Small intestine (tissue), 7 donors: ENCODE data around the gene NR2F2. TPM values are rescaled to one million over a fixed set of nuclear protein-coding genes. Genes with fewer than 3 reads are reported as not detected.

Source experiments
- DNase-seq, 2 donors: peaks; one replicate each; pipeline versions ENCODE4 v3.0.0 to v3.0.0-alpha.2; 2013
- FAIRE-seq: peaks from 2 replicates; lab custom pipeline; 2012; peaks lifted over from hg19 to GRCh38; lab: Jason Lieb, UNC
- H3K27ac ChIP-seq, 3 donors: one replicate each; pipeline ENCODE4 v1.5.1; 2013; ENCODE audit warnings: low read length in 2 of 3, mild to moderate bottlenecking in 2 of 3, control low read depth in 1 of 3, inconsistent platforms in 1 of 3, low read depth in 1 of 3, moderate library complexity in 1 of 3
- H3K27me3 ChIP-seq, 3 donors: one replicate each; pipeline ENCODE4 v1.6.1; 2013; ENCODE audit warnings: low read length in 3 of 3, inconsistent platforms in 1 of 3; ENCODE audit not compliant: control insufficient read depth in 3 of 3, insufficient read depth in 3 of 3
- H3K36me3 ChIP-seq, 3 donors: one replicate each; pipeline ENCODE4 v1.6.1; 2013; ENCODE audit warnings: low read length in 3 of 3, inconsistent platforms in 1 of 3, low read depth in 1 of 3, mild to moderate bottlenecking in 1 of 3, moderate library complexity in 1 of 3; ENCODE audit not compliant: control insufficient read depth in 3 of 3, insufficient read depth in 2 of 3
- H3K4me1 ChIP-seq, 3 donors: one replicate each; pipeline ENCODE4 v1.6.1; 2013; ENCODE audit warnings: low read length in 2 of 3, inconsistent platforms in 1 of 3, low read depth in 1 of 3, mild to moderate bottlenecking in 1 of 3, moderate library complexity in 1 of 3; ENCODE audit not compliant: control insufficient read depth in 3 of 3, insufficient read depth in 2 of 3
- H3K4me3 ChIP-seq, 3 donors: one replicate each; pipeline ENCODE4 v1.5.1; 2013; ENCODE audit warnings: low read length in 3 of 3, control low read depth in 1 of 3, inconsistent platforms in 1 of 3, low read depth in 1 of 3, mild to moderate bottlenecking in 1 of 3, moderate library complexity in 1 of 3
- H3K9me3 ChIP-seq, 2 donors: one replicate each; pipeline ENCODE4 v1.6.1; 2013; ENCODE audit warnings: low read depth in 1 of 2, low read length in 1 of 2; ENCODE audit not compliant: control insufficient read depth in 2 of 2, insufficient read depth in 1 of 2
- WGBS, 3 donors: extraction: QIAGEN DNeasy Blood & Tissue Kit; methylation state at CpG; one replicate each; pipeline ENCODE4 v1.1.7; 2013; 5-methylcytosine and 5-hydroxymethylcytosine counted together
- polyA plus RNA-seq, 4 donors: library from polyadenylated mRNA; stranded (reverse) in 3 of 4; unstranded in 1 of 4; fragments of 200-250 nt in 3 of 4; fragments of 120-200 nt in 1 of 4; gene quantifications; one replicate each; pipeline versions ENCODE4 v1.2.1 to v1.2.3, GENCODE V29; 2013
- donor health status: healthy with polysubstance abuse.
- donor health status: control.
- donor health status: control.
- donor health status: Bipolar disorder and iron deficiency.
- donor health status: healthy.

Gene NR2F2
- polyA plus RNA-seq, 4 donors = 3.6 to 34.1 (median 15.6) TPM

DNA sequence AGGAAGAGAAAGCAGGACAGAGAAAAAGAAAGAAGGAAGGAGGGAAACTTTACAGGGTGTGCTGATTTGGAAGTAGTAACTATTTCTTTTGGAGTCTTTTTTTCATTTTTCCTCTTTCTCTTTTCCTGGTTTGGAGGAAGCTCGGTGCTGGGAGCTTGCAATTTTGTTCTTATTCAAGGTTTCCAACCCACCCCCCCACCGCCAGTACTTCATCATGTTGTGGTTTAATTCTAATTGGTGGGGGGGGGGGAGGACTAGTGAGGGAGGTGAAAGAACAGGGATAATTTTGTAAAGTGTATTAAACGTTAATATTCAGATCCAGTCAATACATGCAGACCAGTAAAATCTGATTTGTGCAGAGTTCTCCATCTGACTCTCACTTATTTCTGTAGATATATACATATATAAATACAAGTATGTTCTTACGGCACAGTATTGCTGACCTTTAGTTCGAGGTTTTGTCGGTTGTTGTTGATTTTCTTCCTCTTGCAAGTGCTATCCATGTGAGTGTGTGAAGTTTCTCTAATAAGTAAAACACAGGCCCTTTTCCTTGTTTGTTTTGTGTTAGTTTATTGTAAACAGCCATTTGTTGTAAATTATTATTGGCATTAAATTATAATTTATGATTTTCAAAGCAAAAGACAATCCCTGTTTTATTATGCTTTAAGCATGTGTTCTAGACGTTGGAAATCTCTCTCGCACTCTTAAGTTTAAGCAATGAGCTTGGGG, 9.3 kb downstream of the NR2F2 start:
- peaks cover 4 to 43% (median 6%) of the 10 kb centered on the region in 3 donors for H3K4me1 ChIP-seq
- no peaks in the 10 kb centered on the region for H3K9me3 ChIP-seq
- peak overlapping the region in 2 of 3 donors; percentile 78 to 86 for H3K27ac ChIP-seq
- peaks cover 0 to 26% (median 0%) of the 10 kb centered on the region in 3 donors for H3K36me3 ChIP-seq
- FAIRE-seq = no peak
- 1 to 7% (median 5%) methylated on average over 8 of the region's 8 CpGs for WGBS, 3 donors
- DNase-seq = no peak
- peak overlapping the region; percentile 19 to 81 (median 71) for H3K4me3 ChIP-seq
- peaks cover 0 to 2% (median 2%) of the 10 kb centered on the region in 3 donors for H3K27me3 ChIP-seq

DNA sequence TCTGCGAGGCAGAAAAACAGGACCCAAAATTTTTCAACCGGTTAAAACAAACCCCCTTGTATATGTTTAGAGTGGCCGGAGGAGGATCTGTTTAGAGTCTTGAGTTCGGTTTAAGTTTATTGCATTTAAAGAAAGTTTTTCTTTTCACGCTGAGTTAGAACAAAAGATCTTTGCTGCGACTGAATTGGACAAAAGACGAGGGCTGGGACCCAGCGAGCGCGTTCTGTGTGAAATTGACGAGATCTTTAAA, 9.8 kb downstream of the NR2F2 start:
- Histone ChIP-seq H3K27me3 (peaks cover 0 to 7% (median 4%) of the 10 kb centered on the region in 3 donors), H3K27ac (peak overlapping the region in 2 of 3 donors; percentile 78 to 86), H3K4me1 (peaks cover 5 to 41% (median 6%) of the 10 kb centered on the region in 3 donors), H3K9me3 (no peaks in the 10 kb centered on the region), H3K4me3 (peak overlapping the region; percentile 62 to 81 (median 71)), H3K36me3 (peaks cover 0 to 26% (median 0%) of the 10 kb centered on the region in 3 donors)
- FAIRE-seq = no peak
- DNase-seq = no peak
- 1 to 3% (median 3%) methylated on average over 11 of the region's 11 CpGs for WGBS, 3 donors

DNA sequence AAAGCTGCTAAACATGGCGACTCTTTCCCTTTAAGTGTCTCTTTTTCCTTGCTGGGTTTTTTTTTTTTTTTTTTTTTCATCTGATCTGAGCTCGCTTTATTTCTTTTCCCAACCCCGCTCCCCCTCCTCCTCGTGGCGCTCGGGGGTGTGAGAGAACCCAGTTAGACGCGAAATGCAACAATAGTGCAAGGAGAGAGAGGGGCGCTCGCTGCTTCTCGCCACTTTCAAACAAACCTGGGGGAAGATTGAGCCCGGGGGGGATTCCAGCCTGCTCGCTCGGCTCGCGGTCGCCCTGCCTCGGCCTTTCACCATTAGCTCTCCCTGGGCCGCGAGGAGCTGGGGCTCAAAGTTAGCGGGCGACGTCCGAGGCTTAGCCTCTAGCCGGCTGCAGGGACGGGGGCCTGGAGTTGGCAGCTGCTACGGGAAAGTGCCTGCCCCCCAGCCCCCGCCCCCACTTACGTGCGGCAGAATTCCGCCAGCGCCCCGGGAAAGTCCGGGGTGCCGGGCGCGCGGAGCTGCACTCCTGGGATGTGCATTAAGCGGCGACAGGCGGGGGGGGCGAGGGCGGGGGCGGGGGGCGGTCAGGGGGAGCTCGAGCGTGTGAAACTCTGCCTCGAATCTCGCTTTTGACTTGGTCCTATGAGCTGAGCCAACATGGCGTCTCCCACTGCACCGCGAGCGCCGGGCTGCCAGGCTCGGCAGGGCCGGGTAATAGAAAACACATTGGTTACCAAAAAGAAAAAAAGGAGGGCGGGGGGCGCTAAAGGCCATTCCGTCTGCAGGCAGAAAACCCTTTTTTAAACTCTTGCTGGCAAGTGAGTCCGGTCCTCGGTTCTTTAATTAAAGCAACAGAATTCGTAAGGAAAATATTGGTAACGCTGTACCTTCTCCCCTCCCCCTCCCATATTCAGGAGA, 10.4 kb downstream of the NR2F2 start:
- H3K4me3 ChIP-seq = peak overlapping the region; percentile 62 to 81 (median 71)
- FAIRE-seq (no peak), DNase-seq (peak in 1 of 2 donors; percentile 74)
- WGBS, 3 donors = 1 to 5% (median 2%) methylated on average over 56 to 63 of the region's 63 CpGs
- H3K9me3 ChIP-seq = no peaks in the 10 kb centered on the region
- peaks cover 0 to 8% (median 5%) of the 10 kb centered on the region in 3 donors for H3K27me3 ChIP-seq
- H3K36me3 ChIP-seq = peaks cover 0 to 23% (median 0%) of the 10 kb centered on the region in 3 donors
- peak overlapping the region; percentile 28 to 86 (median 78) for H3K27ac ChIP-seq
- peaks cover 6 to 38% (median 7%) of the 10 kb centered on the region in 3 donors for H3K4me1 ChIP-seq

GRCh38 chr15:96341513-96342405, 11.3 kb downstream of the NR2F2 start:
- H3K9me3 ChIP-seq = no peaks in the 10 kb centered on the region
- H3K4me1 ChIP-seq = peaks cover 6 to 40% (median 8%) of the 10 kb centered on the region in 3 donors
- WGBS, 3 donors = 36 to 60% (median 57%) methylated on average over 40 to 41 of the region's 41 CpGs
- peaks cover 0 to 12% (median 8%) of the 10 kb centered on the region in 3 donors for H3K27me3 ChIP-seq
- peak overlapping the region in 2 of 3 donors; percentile 49 to 68 for H3K27ac ChIP-seq
- peak in 1 of 2 donors; percentile 8 for DNase-seq
- FAIRE-seq = no peak
- H3K4me3 ChIP-seq = peak overlapping the region; percentile 62 to 81 (median 71)
- peaks cover 0 to 21% (median 0%) of the 10 kb centered on the region in 3 donors for H3K36me3 ChIP-seq

DNA sequence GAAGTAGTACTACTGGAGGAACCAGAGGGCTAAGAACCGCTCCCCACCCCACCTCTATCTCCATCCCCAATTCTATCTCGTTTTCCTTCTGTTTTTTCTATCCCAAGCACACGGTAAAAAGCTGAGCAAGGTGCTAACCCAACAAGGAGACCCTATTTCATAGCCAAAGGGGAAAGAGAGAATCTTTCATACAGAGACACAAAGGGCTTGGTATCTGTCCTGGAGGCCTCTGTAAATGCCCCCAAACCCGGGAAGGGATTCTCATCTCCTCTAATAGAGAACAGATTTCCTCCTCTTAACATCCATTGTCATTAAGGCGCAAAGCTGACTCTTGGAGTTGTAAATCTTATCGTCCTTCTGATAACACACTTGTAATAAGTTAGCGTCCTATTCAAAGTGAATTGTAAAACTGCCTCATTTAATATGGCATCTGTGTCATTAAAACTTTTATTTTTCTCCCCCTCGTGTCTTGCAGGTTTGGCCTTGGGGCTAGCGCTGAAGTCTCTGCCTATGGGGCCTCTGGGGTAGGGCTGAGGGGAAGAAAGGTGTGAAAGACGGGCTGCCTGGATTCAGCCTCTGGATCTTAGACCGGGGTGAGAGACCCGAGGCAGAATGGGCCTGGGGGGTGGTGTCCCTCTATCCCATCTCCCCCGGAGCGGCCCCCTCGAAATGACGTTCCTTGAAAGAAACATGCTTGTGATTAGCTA, 12.1 kb downstream of the NR2F2 start:
- FAIRE-seq (no peak), DNase-seq (peak; percentile 58 to 59)
- H3K9me3 ChIP-seq = no peaks in the 10 kb centered on the region
- 5 to 26% (median 17%) methylated on average over 16 of the region's 16 CpGs for WGBS, 3 donors
- H3K4me3 ChIP-seq = peak overlapping the region in 2 of 3 donors; percentile 2 to 9
- peaks cover 0 to 16% (median 8%) of the 10 kb centered on the region in 3 donors for H3K27me3 ChIP-seq
- peaks cover 0 to 17% (median 0%) of the 10 kb centered on the region in 3 donors for H3K36me3 ChIP-seq
- H3K27ac ChIP-seq = peak overlapping the region in 1 of 3 donors; percentile 68
- H3K4me1 ChIP-seq = peaks cover 6 to 40% (median 8%) of the 10 kb centered on the region in 3 donors

DNA sequence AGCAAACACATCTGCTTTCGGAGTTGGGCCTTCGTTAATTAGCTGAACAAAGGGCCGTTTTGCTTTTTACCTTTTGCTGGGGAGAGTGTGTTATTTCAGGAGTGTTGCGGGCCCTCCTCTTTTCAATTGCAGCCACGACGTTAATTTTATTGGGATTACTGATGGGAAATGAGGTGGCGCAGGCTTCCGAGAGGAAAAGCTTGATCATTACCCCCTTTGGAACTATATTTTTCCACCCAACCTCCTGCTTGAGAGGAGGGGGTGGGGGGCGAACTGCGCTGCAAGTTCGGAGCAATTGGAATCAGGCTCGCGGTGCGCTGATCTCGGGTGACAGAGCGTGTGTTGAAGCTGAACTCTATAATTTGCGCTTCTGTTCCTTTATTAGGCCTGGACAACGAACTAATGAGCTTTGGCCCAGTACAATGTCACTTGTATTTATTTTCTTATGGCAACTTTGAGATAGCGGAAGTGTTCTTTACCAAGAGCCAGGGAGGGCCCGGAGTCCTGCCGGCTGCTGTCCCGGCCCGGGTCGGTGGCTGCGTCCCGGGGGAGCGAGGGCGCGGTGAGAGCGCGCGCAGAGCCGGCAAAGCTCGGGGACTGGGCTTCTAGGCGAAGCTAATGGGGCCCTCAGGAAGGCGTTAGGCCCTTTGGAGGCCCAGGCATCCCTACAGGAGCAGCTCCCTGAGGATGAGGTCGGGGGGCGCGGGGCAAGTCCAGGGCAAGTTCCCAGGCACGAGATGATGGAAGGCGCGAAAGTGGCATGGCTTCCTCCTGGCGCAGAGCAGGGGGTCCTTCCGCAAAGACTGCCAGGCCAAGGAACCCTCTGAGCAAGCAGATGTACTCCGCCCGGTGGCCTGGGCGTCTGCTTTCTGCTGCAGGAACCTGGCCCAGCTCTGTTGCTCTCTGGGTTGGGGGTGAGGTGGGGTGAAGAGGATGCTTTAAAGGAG, 12.9 kb downstream of the NR2F2 start:
- 19 to 29% (median 26%) methylated on average over 46 to 47 of the region's 47 CpGs for WGBS, 3 donors
- H3K27me3 ChIP-seq = peaks cover 0 to 16% (median 8%) of the 10 kb centered on the region in 3 donors
- peaks cover 6 to 40% (median 8%) of the 10 kb centered on the region in 3 donors for H3K4me1 ChIP-seq
- peak; percentile 8 to 75 for DNase-seq
- H3K4me3 ChIP-seq = peak overlapping the region in 2 of 3 donors; percentile 2 to 9
- peaks cover 0 to 18% (median 0%) of the 10 kb centered on the region in 3 donors for H3K36me3 ChIP-seq
- no peaks in the 10 kb centered on the region for H3K9me3 ChIP-seq
- H3K27ac ChIP-seq = peak overlapping the region in 2 of 3 donors; percentile 21 to 63
- FAIRE-seq = no peak
